Stomach (tissue), 9 donors: ENCODE data around the gene HTR3D. TPM values are rescaled to one million over a fixed set of nuclear protein-coding genes. Genes with fewer than 3 reads are reported as not detected.

Source experiments
- DNase-seq, 2 donors: peaks; one replicate each; pipeline versions ENCODE4 v3.0.0 to v3.0.0-alpha.2; 2013 to 2019
- H3K27ac ChIP-seq, 5 donors: fragments of 200-600 bp in 4 of 5; sonication (generic) in 4 of 5; one replicate each; pipeline ENCODE4 v1.5.1; 2013 to 2019; ENCODE audit warnings: mild to moderate bottlenecking in 1 of 5, moderate library complexity in 1 of 5
- H3K27me3 ChIP-seq, 3 donors: fragments of 200-600 bp; sonication (generic); one replicate each; pipeline ENCODE4 v1.5.1; 2017 to 2019; ENCODE audit warnings: mixed run types in 1 of 3
- H3K36me3 ChIP-seq, 4 donors: fragments of 200-600 bp; sonication (generic); 1 replicate in 3 of 4; 2 replicates in 1 of 4; pipeline ENCODE4 v1.5.1; 2016 to 2019
- H3K4me1 ChIP-seq, 4 donors: fragments of 200-600 bp; sonication (generic); one replicate each; pipeline ENCODE4 v1.5.1; 2016 to 2019
- H3K4me3 ChIP-seq, 4 donors: fragments of 200-600 bp; sonication (generic) in 3 of 4; one replicate each; pipeline ENCODE4 v1.5.1; 2016 to 2019; ENCODE audit warnings: mild to moderate bottlenecking in 1 of 4
- H3K9me3 ChIP-seq, 4 donors: fragments of 200-600 bp; sonication (generic); one replicate each; pipeline ENCODE4 v1.5.1; 2016 to 2019
- EP300 ChIP-seq: sonication (generic); formaldehyde crosslinking; IDR thresholded peaks from one replicate; pipeline ENCODE4 v1.6.1; 2017; ENCODE audit warnings: antibody characterized with exemption
- POLR2A ChIP-seq, 4 donors: fragments of 450-650 bp; IDR thresholded peaks; one replicate each; pipeline ENCODE4 v1.6.1; 2016; ENCODE audit warnings: antibody characterized with exemption in 4 of 4, control low read depth in 2 of 4, mild to moderate bottlenecking in 1 of 4, moderate library complexity in 1 of 4
- POLR2AphosphoS5 ChIP-seq, 3 donors: sonication (generic); formaldehyde crosslinking; IDR thresholded peaks; one replicate each; pipeline ENCODE4 v1.6.1; 2016; ENCODE audit warnings: antibody characterized with exemption in 3 of 3
- WGBS, 5 donors: extraction: QIAGEN DNeasy Blood & Tissue Kit in 3 of 5; methylation state at CpG; one replicate each; pipeline versions ENCODE4 v1.1.5 to v1.1.7; 2013 to 2018; 5-methylcytosine and 5-hydroxymethylcytosine counted together
- intact Hi-C: fragments of 100-400 bp; cut with DNase I; formaldehyde crosslinking; loops from one replicate; pipeline ENCODE4 v1.15.1; 2023; ENCODE audit warnings: low total_unique reads
- polyA plus RNA-seq, 3 donors: library from polyadenylated mRNA; stranded (reverse); fragments of 200-250 nt; gene quantifications; one replicate each; pipeline ENCODE4 v1.2.3, GENCODE V29; 2013
- total RNA-seq, 5 donors: library from RNA; depleted of rRNA; stranded (reverse); fragments of >200 nt; gene quantifications; one replicate each; pipeline versions ENCODE4 v1.1.0 to v1.2.3, GENCODE V29; 2014 to 2016
- TF ChIP-seq, protein P1 (sequence below), 7 experiments: fragments of 450-650 bp in 4 of 7; fragments of 200-600 bp in 3 of 7; sonication (generic) in 3 of 7; IDR thresholded peaks; one replicate each; pipeline ENCODE4 v1.5.1; 2016 to 2019; ENCODE audit warnings: antibody characterized with exemption in 7 of 7, control low read depth in 2 of 7, mild to moderate bottlenecking in 1 of 7
- donor health status: healthy with polysubstance abuse.
- donor health status: Bipolar disorder and iron deficiency.
- donor health status: healthy.

HTR3D gene
- total and polyA plus RNA-seq, 8 donors, result not detected

GRCh38 chr3:184008161-184008560 lies 23.4 kb upstream of the HTR3D start:
- Histone ChIP-seq H3K36me3 (peaks cover 9 to 47% (median 33%) of the 10 kb centered on the region in 4 donors), H3K27ac (peak overlapping the region in 2 of 5 donors; percentile 75 to 81), H3K9me3 (no peaks in the 10 kb centered on the region), H3K27me3 (no peaks in the 10 kb centered on the region), H3K4me3 (no peak overlapping the region), H3K4me1 (peaks cover 6 to 63% (median 35%) of the 10 kb centered on the region in 4 donors)
- WGBS, 5 donors, result 20 to 39% (median 32%) methylated on average over 3 of the region's 3 CpGs
- no peak for DNase-seq
- intact Hi-C loops, result no loop called here
- TF ChIP-seq EP300 (no peak), POLR2AphosphoS5 (IDR thresholded peaks at IDR 0.05) (no peak), POLR2A (IDR thresholded peaks at IDR 0.05) (no peak)
- TF ChIP-seq, protein P1, sequence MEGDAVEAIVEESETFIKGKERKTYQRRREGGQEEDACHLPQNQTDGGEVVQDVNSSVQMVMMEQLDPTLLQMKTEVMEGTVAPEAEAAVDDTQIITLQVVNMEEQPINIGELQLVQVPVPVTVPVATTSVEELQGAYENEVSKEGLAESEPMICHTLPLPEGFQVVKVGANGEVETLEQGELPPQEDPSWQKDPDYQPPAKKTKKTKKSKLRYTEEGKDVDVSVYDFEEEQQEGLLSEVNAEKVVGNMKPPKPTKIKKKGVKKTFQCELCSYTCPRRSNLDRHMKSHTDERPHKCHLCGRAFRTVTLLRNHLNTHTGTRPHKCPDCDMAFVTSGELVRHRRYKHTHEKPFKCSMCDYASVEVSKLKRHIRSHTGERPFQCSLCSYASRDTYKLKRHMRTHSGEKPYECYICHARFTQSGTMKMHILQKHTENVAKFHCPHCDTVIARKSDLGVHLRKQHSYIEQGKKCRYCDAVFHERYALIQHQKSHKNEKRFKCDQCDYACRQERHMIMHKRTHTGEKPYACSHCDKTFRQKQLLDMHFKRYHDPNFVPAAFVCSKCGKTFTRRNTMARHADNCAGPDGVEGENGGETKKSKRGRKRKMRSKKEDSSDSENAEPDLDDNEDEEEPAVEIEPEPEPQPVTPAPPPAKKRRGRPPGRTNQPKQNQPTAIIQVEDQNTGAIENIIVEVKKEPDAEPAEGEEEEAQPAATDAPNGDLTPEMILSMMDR (IDR thresholded peaks at IDR 0.05), result no peak

DNA sequence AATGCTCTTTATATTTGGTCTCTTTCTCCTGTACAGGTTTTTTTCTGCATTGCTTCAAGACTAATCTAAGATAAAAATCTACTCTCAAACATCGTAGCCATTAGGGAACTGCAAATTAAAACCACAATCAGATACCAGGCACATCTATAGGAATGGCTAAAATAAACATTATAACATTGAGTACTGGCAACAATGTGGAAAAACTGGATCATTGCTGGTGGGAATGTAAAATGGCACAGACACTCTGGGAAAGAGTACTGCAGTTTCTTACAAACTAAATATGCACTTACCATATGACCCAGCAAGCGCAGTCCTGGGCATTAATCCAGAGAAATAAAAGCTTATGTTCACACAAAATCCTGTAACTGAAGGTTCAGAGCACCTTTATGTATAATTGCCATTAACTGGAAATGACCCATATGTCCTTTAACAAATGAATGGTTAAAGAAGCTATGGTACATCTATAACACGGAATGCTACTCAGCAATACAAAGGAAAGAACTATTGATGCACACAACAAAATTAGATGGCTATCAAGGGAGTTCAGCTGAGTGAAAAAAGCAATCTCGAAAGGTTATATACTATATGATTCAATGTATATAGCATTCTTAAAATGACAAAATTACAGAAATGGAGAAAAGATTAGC lies 20.2 kb upstream of the HTR3D start:
- no peaks in the 10 kb centered on the region for H3K9me3 ChIP-seq
- no peak overlapping the region for H3K27ac ChIP-seq
- no peaks in the 10 kb centered on the region for H3K27me3 ChIP-seq
- DNase-seq, result no peak
- peaks cover 19 to 58% (median 41%) of the 10 kb centered on the region in 4 donors for H3K36me3 ChIP-seq
- TF ChIP-seq EP300 (no peak), POLR2A (IDR thresholded peaks at IDR 0.05) (no peak), POLR2AphosphoS5 (IDR thresholded peaks at IDR 0.05) (no peak)
- TF ChIP-seq, protein P1 (IDR thresholded peaks at IDR 0.05), result no peak
- H3K4me3 ChIP-seq, result no peak overlapping the region
- H3K4me1 ChIP-seq, result peaks cover 15 to 50% (median 36%) of the 10 kb centered on the region in 4 donors
- intact Hi-C loops, result loop anchor here (5.0 kb wide), 1 partner anchor 104 kb away; no protein-coding TSS in a partner anchor
- WGBS, 5 donors, result 43 to 72% (median 57%) methylated on average over 4 of the region's 4 CpGs

GRCh38 chr3:184011937-184012889 lies 19.3 kb upstream of the HTR3D start:
- Histone ChIP-seq H3K4me3 (no peak overlapping the region), H3K4me1 (peaks cover 24 to 51% (median 38%) of the 10 kb centered on the region in 4 donors), H3K9me3 (no peaks in the 10 kb centered on the region), H3K27ac (no peak overlapping the region), H3K27me3 (no peaks in the 10 kb centered on the region), H3K36me3 (peaks cover 19 to 58% (median 41%) of the 10 kb centered on the region in 4 donors)
- 70 to 84% (median 75%) methylated on average over 6 of the region's 6 CpGs for WGBS, 5 donors
- no peak for DNase-seq
- no peak for TF ChIP-seq EP300
- TF ChIP-seq, protein P1 (IDR thresholded peaks at IDR 0.05), result no peak
- TF ChIP-seq POLR2AphosphoS5 (IDR thresholded peaks at IDR 0.05), result no peak
- no peak for TF ChIP-seq POLR2A (IDR thresholded peaks at IDR 0.05)
- intact Hi-C loops, result loop anchor here (5.0 kb wide), 1 partner anchor 105 kb away; no protein-coding TSS in a partner anchor

- Histone ChIP-seq H3K4me1 (peaks cover 21 to 43% (median 33%) of the 10 kb centered on the region in 4 donors), H3K36me3 (peaks cover 19 to 38% (median 22%) of the 10 kb centered on the region in 4 donors), H3K9me3 (no peaks in the 10 kb centered on the region), H3K4me3 (peak overlapping the region in 3 of 4 donors; percentile 12 to 100 (median 100)), H3K27ac (peak overlapping the region; percentile 31 to 89 (median 83)), H3K27me3 (no peaks in the 10 kb centered on the region)
- TF ChIP-seq POLR2AphosphoS5 (IDR thresholded peaks at IDR 0.05) (peak in 2 of 3 donors; percentile 20 to 25), POLR2A (IDR thresholded peaks at IDR 0.05) (no peak), EP300 (no peak)
- TF ChIP-seq, protein P1 (IDR thresholded peaks at IDR 0.05), result no peak
- DNase-seq, result peak; percentile 42 to 70
- WGBS, 5 donors, result 40 to 63% (median 56%) methylated on average over 10 of the region's 10 CpGs
- intact Hi-C loops, result loop anchor here (5.0 kb wide), 1 partner anchor 118 kb away; no protein-coding TSS in a partner anchor
Measured at GRCh38 chr3:184015381-184016019, 16.0 kb upstream of the HTR3D start.
